GM18868 (cell line): ENCODE measurements around the gene TMEM141.
"Not testable (repeated sequence)": the region's sequence is repeated elsewhere in the genome, so short reads cannot be mapped to it uniquely, and the experiment has no call there.

Source experiments
- ATAC-seq: cut with Tn5 transposase; IDR thresholded peaks from one replicate; pipeline ENCODE4 v1.9.1; 2021; ENCODE audit warnings: mild to moderate bottlenecking, moderate library complexity; ENCODE audit not compliant: unreplicated experiment

Gene TMEM141

DNA sequence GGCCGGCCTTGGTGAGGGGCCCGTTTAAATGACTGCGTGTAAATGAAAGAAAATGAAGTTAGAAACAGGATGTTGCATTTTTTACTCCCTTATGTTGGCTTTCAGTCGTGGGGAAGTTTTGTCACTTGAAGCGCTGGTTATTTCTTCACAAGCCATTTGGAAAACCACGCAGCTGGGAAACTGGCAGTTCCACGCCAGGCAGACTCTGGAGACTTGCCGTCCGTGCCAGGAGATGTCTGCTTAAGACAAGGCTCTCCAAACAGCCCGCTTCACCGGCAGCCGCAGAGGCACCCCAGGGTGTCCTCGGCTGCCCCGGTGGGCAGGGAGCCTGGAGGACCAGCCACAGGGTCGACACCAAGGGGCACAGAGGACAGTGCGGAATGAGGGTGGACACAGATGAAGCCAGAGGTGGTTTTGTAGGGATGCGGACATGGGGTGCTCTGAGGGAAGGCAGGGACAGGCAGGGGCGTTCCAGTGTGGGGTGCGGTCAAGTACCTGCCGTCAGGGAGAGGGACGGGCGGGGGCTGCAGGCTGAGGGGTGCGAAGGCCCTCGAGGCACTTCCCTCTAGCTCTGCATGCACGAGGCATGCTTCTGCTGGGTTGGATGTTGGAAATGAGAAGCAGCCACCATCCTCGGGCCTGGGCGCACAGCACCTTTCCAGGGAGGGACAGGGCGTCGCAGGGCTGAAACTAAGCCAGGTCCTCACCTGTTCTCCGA, 40.0 kb downstream of the TMEM141 start:
- no peak for ATAC-seq

DNA sequence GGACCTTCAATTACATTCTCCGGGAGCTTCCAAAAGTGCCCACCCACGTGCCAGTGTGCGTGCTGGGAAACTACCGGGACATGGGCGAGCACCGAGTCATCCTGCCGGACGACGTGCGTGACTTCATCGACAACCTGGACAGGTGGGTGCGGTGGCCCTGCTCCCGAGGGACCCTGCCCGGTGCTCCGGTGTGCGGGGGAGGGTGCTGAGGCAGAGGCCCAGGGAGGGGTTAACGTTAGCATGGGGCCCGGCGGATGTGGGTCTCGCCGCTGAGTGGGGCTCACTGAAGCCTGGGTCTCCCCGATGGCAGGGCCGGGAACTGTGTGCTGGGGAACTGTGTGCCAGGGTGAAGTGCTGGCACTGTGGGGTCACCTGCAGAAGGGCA, 40.6 kb downstream of the TMEM141 start:
- ATAC-seq: no peak

DNA sequence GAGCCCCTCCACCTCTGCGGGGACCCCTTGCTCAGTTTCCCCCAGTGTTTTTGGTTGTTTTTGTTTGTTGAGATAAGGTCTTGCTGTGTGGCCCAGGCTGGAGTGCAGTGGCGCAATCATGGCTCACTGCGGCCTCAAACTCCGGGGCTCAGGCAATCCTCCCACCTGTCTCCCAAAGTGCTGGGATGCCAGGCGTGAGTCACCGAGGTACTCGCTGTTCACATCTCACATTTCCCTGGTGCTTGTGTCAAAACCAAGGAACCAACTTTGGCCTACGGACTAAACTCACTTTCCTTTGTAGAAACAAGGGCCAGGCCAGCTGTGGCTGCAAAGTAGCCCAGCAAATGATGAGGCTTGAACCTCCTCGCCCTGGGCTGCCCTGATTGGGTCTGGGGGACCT, 41.4 kb downstream of the TMEM141 start:
- no peak for ATAC-seq

DNA sequence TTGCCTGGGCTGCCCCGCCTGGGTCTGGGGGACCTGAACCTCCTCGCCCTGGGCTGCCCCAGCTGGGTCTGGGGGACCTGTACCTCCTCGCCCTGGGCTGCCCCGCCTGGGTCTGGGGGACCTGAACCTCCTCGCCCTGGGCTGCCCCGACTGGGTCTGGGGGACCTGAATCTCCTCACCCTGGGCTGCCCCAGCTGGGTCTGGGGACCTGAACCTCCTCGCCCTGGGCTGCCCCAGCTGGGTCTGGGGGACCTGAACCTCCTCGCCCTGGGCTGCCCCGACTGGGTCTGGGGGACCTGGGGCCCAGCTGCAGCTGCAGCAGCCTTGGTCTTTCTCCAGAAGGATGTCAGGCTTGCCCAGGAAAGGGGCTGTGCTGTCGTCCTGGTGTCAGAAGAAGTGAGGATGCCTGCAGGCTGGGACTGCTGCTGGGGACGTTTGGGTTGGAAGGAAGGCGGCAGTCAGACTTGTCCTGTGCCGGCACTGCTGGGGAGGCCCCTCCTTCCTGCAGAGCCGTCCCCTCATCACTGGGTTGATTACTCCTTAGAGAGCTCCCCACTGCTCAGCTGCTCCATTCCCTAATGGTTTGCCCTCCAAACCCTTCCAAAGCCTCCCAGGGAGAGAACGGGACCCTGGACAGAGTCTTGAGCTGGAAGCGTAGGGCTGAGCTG, 42.4 kb downstream of the TMEM141 start:
- ATAC-seq: not testable (repeated sequence)

DNA sequence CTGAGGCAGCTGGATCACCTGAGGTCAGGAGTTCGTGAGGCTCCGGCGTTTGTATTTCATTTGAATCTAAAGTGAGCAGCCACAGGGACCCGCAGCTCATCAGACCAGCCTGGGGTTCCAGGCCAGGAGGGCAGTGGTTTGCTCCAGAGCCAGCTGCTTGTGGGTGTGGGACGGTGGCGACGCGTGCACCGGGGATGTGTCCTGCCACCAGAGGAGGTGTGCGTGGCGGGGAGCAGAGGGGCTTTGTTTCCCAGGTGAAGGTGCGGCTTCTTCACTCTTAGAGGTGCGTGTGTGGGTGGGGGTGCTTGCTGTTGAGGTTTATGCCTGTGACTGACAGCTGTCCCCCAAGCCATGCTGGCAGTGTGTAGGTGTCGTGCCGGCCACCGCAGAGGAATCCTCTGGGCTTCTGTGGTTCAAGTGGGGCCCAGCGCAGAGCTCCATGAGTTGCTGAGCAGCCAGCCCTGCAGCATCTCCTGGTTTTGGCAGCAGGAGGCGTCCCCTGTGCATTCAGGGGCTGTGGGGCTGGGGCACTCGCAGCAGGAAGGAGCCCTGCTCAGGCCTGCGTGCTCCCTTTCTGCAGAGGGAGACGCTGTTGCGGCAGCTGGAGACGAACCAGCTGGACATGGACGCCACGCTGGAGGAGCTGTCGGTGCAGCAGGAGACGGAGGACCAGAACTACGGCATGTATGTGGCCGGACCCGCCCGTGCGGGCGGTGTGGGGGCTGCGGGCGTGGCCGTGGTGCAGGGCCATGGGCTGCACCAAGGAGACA, 44.2 kb downstream of the TMEM141 start:
- ATAC-seq: no peak

DNA sequence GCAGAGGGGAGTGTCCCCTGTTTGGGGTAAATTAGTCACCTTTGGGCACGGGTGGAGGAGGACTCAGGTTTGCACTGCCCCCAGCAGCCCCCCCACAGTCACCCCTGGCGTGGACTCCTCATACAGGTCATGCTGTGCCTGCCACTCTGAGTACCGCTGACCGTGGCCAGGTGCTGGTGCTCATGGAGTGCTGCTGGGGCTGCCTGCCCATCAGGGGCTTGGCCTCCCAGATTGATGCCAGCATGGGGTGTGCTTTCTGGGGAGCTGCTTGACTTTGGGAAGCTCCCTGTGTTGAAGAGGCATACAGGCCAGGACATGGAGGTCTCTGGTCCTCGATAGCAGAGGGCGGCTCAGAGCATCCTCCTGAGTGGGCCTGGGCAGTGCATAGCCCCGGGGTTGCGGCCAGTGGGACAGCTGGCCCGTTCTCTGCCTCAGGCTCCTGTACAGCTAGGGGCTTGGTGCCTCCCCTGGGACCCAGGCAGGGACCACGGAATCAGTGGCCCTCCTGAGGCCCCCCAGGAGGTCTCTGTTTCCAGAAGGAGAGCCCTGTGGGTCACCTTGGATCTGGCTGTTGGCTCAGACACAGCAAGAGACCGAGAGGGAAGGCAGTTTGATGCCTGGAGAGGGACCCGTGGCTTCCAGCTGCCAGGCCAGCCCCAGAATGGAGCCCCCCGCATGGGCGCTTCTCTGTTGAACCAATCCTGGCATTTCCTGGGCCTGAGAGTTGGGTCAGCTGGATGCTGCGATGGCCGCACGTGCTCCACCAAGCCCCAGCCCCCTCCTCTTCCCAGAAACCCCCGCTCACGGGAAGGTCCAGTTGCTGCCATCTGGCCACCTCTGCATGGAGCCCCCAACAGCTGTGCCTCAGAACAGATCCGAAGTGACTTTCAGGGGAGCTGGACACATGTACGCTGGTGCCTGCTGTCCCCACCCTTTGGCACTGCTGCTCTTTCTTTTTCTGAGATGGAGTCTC, 45.1 kb downstream of the TMEM141 start:
- ATAC-seq: no peak

DNA sequence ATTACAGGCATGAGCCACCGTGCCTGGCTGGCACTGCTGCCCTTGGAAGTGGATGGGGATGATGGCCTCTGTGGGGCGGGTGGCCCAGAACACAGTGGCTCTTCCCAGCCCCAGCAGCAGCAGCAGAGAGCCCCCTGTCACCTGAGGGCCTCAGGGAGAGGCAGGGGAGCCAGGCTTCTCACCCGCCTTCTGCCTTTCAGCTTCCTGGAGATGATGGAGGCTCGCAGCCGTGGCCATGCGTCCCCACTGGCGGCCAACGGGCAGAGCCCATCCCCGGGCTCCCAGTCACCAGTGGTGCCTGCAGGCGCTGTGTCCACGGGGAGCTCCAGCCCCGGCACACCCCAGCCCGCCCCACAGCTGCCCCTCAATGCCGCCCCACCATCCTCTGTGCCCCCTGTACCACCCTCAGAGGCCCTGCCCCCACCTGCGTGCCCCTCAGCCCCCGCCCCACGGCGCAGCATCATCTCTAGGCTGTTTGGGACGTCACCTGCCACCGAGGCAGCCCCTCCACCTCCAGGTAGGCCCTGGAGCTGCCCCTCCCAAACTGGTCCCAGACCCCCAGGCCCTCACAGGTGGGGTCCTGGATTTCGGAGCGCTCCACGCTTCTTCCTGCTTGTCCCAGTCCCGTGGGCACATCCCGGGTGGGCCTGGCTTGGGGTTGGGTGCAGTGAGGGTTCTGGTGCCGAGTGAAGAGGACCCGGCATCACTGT, 46.2 kb downstream of the TMEM141 start:
- ATAC-seq: no peak

DNA sequence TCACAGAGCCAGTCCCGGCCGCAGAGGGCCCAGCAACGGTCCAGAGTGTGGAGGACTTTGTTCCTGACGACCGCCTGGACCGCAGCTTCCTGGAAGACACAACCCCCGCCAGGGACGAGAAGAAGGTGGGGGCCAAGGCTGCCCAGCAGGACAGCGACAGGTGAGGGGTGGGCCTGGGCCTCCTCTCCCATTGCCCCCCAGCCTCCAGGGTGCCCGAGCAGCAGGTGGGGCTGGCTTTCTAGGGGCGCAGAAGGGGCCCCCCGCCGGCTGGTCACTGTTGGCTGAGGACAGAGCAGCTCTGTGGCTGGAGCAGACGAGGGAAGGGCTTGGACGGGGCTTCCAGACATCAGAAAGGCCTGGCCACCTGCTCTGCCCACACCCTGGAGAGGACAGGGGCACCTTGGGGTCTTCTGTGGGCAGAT, 46.7 kb downstream of the TMEM141 start:
- not testable (repeated sequence) for ATAC-seq

DNA sequence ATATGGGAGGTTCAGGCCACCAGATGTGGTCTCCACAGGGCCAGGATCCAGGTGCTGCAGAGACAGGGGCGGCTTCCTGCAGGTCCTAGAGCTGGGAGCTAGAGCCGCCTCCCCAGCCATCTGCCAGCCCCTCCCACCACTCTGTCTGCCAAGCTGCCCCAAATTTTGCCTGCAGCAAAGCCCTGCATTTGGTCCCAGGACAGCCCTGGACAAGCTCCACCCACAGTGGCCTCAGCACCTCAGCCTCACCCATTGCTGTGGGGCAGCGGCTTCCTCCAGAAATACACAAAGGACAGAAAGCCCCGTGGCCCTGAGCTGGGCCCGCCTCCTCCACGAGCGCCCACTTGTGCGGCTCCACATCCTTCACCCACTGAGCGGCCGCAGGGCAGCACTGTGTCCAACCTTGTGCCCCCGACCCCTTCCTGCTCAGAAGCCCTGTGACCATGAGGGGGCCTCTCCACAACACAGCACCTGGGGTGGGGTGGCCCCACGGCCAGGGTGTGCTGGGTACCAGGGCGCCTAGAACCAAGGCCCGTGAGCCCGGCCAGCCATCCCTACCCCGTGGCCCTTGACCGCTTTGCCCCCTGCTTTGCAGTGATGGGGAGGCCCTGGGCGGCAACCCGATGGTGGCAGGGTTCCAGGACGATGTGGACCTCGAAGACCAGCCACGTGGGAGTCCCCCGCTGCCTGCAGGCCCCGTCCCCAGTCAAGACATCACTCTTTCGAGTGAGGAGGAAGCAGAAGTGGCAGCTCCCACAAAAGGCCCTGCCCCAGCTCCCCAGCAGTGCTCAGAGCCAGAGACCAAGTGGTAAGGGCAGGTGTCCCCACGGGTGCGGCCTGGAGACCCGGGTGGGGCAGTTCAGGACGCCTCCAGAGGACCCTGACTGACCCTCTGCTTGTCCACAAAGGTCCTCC, 47.4 kb downstream of the TMEM141 start:
- no peak for ATAC-seq

DNA sequence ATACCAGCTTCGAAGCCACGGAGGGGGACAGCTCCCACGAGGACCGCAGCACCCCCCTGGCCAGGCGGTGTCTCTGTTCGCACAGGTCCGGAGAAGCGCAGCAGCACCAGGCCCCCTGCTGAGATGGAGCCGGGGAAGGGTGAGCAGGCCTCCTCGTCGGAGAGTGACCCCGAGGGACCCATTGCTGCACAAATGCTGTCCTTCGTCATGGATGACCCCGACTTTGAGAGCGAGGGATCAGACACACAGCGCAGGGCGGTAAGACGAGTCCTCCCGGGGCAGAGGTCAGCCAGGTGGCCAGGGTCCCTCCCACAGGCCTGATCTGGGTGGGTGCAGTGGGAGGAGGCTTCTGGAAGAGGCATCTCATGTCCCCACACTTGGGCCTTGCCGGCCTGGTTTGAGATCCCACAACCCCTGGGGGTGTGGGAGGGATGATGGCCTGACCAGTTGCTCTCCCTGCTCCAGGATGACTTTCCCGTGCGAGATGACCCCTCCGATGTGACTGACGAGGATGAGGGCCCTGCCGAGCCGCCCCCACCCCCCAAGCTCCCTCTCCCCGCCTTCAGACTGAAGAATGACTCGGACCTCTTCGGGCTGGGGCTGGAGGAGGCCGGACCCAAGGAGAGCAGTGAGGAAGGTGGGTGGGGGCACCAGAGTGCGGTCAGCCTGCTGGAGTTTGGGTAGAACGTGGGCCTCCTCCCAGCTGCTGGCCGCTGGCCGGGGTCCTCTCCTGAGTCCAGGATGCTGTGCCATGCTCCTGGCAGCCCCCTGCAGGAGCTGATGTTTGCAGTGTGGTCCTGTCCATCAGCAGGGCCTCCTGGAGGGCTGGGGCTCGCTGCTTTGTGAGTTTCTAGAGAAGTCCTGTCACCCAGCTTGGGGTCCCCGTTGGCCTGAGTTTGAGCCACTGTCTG, 48.3 kb downstream of the TMEM141 start:
- ATAC-seq: no peak

DNA sequence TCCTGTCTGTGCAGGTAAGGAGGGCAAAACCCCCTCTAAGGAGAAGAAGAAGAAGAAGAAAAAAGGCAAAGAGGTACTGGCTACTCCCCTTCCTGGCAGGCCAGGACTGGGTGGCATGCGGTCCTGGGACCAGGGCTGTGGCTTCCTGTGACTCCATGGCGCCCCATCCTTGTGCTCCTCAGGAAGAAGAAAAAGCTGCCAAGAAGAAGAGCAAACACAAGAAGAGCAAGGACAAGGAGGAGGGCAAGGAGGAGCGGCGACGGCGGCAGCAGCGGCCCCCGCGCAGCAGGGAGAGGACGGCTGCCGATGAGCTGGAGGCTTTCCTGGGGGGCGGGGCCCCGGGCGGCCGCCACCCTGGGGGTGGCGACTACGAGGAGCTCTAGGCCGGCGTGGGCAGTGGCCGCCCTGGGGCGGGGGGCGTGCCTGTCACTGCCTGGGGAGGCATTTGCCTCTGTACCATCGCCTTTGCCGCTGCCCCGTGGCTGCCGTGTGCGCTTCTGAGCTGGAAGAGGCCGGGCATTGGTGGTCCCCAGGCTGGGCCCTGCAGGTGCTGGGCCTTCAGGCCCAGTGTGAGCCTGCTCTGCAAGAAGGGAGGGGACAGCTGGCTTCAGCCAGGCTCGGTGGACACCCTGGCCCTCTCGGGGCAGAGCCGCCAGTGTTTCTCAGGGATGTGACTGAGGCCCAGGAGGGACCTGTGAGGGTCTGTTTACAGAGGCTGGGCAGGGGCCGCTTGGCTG, 49.2 kb downstream of the TMEM141 start:
- ATAC-seq: no peak

DNA sequence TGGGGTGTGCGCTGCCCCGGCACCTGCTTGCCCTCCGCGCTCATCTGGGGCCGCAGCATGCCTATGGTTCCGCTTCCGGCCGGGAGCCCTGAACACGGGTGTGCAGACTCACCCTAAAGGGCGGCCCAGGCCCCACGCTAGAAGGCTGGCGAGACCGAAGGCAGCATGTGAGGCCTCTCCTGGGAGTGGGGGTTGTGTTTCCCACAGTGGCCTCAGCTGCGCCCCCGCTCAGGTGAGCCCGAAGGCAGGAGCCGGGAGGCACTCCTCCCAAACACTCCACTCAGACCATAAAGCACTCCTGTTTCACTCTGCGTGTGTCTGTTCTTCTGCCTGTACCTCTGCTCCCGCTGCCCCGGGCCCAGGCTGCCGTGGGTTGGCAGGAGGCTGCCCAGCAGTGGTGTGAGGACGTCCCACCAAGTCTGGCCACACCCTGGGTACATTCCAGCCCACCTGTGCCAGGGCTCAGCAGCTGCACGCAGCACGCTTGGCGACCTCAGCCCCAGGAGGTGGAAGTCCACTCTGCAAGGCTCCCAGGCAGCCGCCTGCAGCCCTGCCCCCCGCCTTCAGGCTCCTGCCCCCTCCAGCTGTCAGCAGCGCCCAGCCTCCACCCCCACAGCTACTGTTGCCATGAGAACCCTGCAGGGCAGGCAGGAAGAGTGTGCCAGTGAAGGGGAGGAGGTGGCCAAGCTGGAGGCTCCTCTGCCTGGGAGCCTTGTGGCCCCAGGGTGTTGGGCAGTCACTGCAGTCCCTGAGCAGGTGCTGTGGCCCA, 49.9 kb downstream of the TMEM141 start:
- ATAC-seq: no peak

DNA sequence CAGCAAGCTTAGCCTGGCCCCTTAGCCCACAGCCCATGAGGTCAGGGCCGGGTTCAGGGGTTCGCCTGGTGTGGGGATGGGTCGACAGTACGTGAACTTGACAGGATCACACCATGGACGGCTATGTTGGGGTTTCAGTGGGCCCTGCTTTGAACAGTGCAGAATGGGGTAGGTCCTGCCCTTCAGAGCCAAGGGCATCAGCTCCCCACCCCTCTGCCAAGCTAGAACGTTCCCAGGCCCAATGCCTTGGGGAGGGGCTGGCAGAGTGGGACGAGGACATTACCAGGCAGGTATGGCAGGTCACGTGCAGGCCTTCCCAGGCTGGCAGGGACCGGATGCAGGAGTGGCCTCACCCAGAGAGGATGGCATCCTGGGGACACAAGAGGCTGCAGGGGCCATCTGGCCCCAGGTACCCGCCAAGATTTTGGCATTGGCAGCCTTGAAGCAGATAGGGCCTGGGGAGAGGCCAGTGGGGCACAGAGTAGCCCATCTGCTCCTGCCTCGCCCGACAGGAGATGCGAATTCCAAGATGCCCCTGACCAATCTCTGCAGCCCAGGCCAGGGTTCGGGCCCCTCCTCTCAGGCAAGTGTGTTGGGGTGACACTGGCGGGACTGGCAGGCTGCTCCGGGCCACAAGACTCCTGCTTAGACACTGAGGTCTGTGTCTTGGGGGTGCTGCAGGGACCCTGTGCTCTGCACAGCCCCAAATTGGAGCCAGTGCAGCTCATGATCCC, 50.7 kb downstream of the TMEM141 start:
- ATAC-seq: not testable (repeated sequence)

DNA sequence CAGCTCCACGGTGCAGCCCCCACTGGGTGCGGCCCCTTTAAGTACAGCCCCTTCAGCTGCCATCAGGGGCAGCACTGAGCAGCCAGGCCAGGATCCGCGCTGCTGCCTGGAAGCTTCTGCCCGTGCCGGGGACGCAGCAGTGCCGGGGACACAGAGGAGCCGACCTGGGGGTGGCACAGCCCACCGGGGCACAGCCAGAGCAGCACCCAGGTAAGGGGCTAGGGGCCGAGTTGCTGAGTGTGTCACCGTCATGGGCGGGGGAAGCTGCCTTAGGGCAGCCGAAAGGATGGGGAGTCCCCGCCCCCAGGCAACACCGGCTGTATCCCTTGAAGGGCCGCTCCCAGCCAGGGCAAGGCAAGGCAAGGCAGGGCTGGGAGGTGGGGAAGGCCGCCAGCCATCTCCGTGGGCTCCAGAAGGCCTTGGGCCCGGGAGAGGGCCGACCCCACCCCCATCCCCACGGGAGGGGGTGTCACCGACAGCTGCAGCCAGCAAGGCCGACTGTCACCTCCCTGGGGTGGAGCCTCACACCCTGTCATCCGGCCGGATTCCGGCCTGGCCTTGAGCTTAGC, 51.3 kb downstream of the TMEM141 start, which contains the start of gene AJM1:
Gene AJM1 (plus strand): TSS at position 99 of the 569 bp plus-strand sequence. CDS start 1,937 bp downstream, outside the sequence.
- ATAC-seq: peak; percentile 83
